Aorta (tissue), 5 donors: ENCODE results near the gene ZCCHC9. TPM values are rescaled to one million over a fixed set of nuclear protein-coding genes. Genes with fewer than 3 reads are reported as not detected.

ENCODE experiments used
- ATAC-seq: fragments of 200-7000 bp; cut with Tn5 transposase; one replicate; pipeline ENCODE4 v1.9.1; 2022; ENCODE audit warnings: moderate library complexity; ENCODE audit not compliant: low FRiP score
- DNase-seq, 2 donors: peaks; one replicate each; pipeline ENCODE4 v3.0.0-alpha.2; 2020
- H3K27ac ChIP-seq, 2 donors: one replicate each; pipeline ENCODE4 v1.5.1; 2013; ENCODE audit warnings: low read length in 2 of 2, mild to moderate bottlenecking in 2 of 2, moderate library complexity in 2 of 2, control low read depth in 1 of 2, inconsistent platforms in 1 of 2, low read depth in 1 of 2
- H3K27me3 ChIP-seq, 2 donors: one replicate each; pipeline ENCODE4 v1.6.1; 2013; ENCODE audit warnings: control low read depth in 1 of 2, low read length in 1 of 2, mild to moderate bottlenecking in 1 of 2, moderate library complexity in 1 of 2; ENCODE audit not compliant: insufficient read depth in 2 of 2, control insufficient read depth in 1 of 2
- H3K36me3 ChIP-seq, 2 donors: one replicate each; pipeline ENCODE4 v1.6.1; 2013; ENCODE audit warnings: control low read depth in 1 of 2, low read length in 1 of 2, mild to moderate bottlenecking in 1 of 2; ENCODE audit not compliant: insufficient read depth in 2 of 2, control insufficient read depth in 1 of 2
- H3K4me1 ChIP-seq, 2 donors: one replicate each; pipeline ENCODE4 v1.6.1; 2013; ENCODE audit warnings: low read length in 2 of 2, control low read depth in 1 of 2, mild to moderate bottlenecking in 1 of 2, moderate library complexity in 1 of 2; ENCODE audit not compliant: insufficient read depth in 2 of 2, control insufficient read depth in 1 of 2
- H3K4me3 ChIP-seq, 2 donors: one replicate each; pipeline ENCODE4 v1.5.1; 2013; ENCODE audit warnings: low read length in 2 of 2, control low read depth in 1 of 2, mild to moderate bottlenecking in 1 of 2
- H3K9me3 ChIP-seq: one replicate; pipeline ENCODE4 v1.6.1; 2013; ENCODE audit warnings: mild to moderate bottlenecking, low read length; ENCODE audit not compliant: control insufficient read depth
- WGBS, 2 donors: extraction: QIAGEN DNeasy Blood & Tissue Kit; methylation state at CpG; one replicate each; pipeline ENCODE4 v1.1.7; 2013; 5-methylcytosine and 5-hydroxymethylcytosine counted together
- intact Hi-C, 2 donors: fragments of 100-400 bp; cut with DNase I; formaldehyde crosslinking; loops; one replicate each; pipeline versions ENCODE4 v1.14.2 to v1.15.0; 2022
- polyA plus RNA-seq, 2 donors: library from polyadenylated mRNA; stranded (reverse); fragments of 200-250 nt; gene quantifications; one replicate each; pipeline ENCODE4 v1.2.3, GENCODE V29; 2013
- total RNA-seq, 2 donors: library from RNA; stranded (reverse); fragmentation: NEBNext Ultra II Directional; extraction: Animal tissue kit (Norgen Biotek cat#: 25700); gene quantifications; one replicate each; pipeline ENCODE4 v1.2.1, GENCODE V29; 2021
- donor health status: healthy with polysubstance abuse.
- donor health status: Bipolar disorder and iron deficiency.
- donor health status: DM: no; HTN: no; CAD: no.
- donor health status: DM: no; HTN: no; CAD: no.
- donor health status: DM: yes; HTN: yes; CAD: no.

The ZCCHC9 gene
- total and polyA plus RNA-seq, 4 donors: 21.7 to 43.3 (median 27.0) TPM

GRCh38 chr5:81355291-81356251 is 54.2 kb downstream of the ZCCHC9 start:
- intact Hi-C loops: no loop called here
- no peaks in the 10 kb centered on the region for H3K36me3 ChIP-seq
- no peaks in the 10 kb centered on the region for H3K4me1 ChIP-seq
- H3K27me3 ChIP-seq: no peaks in the 10 kb centered on the region
- DNase-seq (no peak), ATAC-seq (no peak)
- no peak overlapping the region for H3K4me3 ChIP-seq
- H3K9me3 ChIP-seq: no peaks in the 10 kb centered on the region
- no peak overlapping the region for H3K27ac ChIP-seq
- 79 to 80% methylated on average over 11 of the region's 11 CpGs for WGBS, 2 donors

DNA sequence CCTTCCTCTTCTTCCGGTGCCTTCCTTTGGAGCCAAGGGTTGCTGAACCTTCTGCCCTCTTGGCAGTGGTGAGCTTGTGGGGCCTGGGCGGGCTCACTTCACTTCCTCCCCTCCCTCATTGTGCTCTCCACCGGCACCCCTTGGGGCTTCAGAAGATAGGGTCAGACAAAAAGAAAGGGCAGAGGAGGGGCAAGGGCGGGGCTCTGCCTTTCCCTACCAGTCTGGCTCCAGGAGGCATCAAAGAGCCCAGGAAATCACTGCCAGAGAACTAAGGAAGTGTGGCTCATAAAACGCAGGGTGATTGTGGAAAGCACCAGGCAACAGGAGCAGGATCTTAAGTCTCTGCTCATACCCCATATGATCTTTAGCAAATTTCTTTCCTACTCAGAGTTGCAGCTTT is 57.7 kb downstream of the ZCCHC9 start:
- no peak overlapping the region for H3K27ac ChIP-seq
- no peaks in the 10 kb centered on the region for H3K4me1 ChIP-seq
- H3K36me3 ChIP-seq: no peaks in the 10 kb centered on the region
- no peaks in the 10 kb centered on the region for H3K27me3 ChIP-seq
- ATAC-seq (peak; percentile 21), DNase-seq (no peak)
- no peaks in the 10 kb centered on the region for H3K9me3 ChIP-seq
- no peak overlapping the region for H3K4me3 ChIP-seq
- intact Hi-C loops: no loop called here
- 34 to 35% methylated on average over 5 of the region's 5 CpGs for WGBS, 2 donors

- intact Hi-C loops: no loop called here
- DNase-seq: no peak
- no peaks in the 10 kb centered on the region for H3K4me1 ChIP-seq
- H3K27ac ChIP-seq: no peak overlapping the region
- no peak overlapping the region for H3K4me3 ChIP-seq
- WGBS, 2 donors: 70 to 82% methylated on average over 2 of the region's 2 CpGs
- no peaks in the 10 kb centered on the region for H3K27me3 ChIP-seq
- ATAC-seq: no peak
- H3K9me3 ChIP-seq: no peaks in the 10 kb centered on the region
- H3K36me3 ChIP-seq: no peaks in the 10 kb centered on the region
Observed at GRCh38 chr5:81359881-81360280, 58.5 kb downstream of the ZCCHC9 start.

GRCh38 chr5:81360640-81361039 is 59.3 kb downstream of the ZCCHC9 start:
- no peaks in the 10 kb centered on the region for H3K36me3 ChIP-seq
- H3K4me3 ChIP-seq: no peak overlapping the region
- H3K27ac ChIP-seq: no peak overlapping the region
- WGBS, 2 donors: 85 to 87% methylated on average over 4 of the region's 4 CpGs
- H3K9me3 ChIP-seq: no peaks in the 10 kb centered on the region
- ATAC-seq (no peak), DNase-seq (no peak)
- no peaks in the 10 kb centered on the region for H3K27me3 ChIP-seq
- H3K4me1 ChIP-seq: no peaks in the 10 kb centered on the region
- intact Hi-C loops: no loop called here

DNA sequence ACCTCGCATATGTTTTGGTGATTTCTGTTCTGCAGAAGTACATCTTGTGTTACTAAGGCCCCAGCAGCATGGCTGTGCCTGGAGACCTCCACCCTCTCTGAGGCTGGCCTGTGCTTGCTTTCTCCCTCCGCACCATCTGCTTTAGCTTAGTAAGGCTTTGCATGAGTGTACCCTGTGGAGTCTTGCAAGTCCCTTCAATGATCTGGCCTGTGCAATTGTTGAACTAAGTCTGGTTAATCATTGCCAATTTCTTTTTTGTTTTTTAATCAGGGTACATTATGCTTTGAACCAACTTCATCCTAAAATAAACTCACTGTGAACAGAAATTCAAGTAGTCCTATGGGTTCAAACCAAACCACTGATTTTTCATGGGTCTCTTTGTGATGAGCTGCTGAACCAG is 60.2 kb downstream of the ZCCHC9 start:
- intact Hi-C loops: no loop called here

More for the DNA sequence above, 60.2 kb downstream of the ZCCHC9 start:
- no peak for DNase-seq
- H3K36me3 ChIP-seq: no peaks in the 10 kb centered on the region
- no peaks in the 10 kb centered on the region for H3K9me3 ChIP-seq
- no peak overlapping the region for H3K4me3 ChIP-seq
- ATAC-seq: no peak
- no peaks in the 10 kb centered on the region for H3K4me1 ChIP-seq
- no peak overlapping the region for H3K27ac ChIP-seq
- H3K27me3 ChIP-seq: no peaks in the 10 kb centered on the region
- 93 to 95% methylated on average over 2 of the region's 2 CpGs for WGBS, 2 donors

Other genes starting within 250 kb of the ZCCHC9 start
- 10 to 100 TPM; 24.1 to 29.3 TPM for gene CKMT2, start 68.3 kb upstream of the ZCCHC9 start, total RNA-seq
- gene CKMT2, start 68.3 kb upstream of the ZCCHC9 start, polyA plus RNA-seq: 1 to 10 TPM; 5.4 to 5.8 TPM
- under 1 TPM; 0.18 to 0.45 TPM for gene ACOT12, start 92.5 kb downstream of the ZCCHC9 start, total RNA-seq
- not detected for gene ACOT12, start 92.5 kb downstream of the ZCCHC9 start, polyA plus RNA-seq